T-helper 22 cell (primary cell): ENCODE data around the gene SCUBE1.

Source experiments
- DNase-seq: peaks from one replicate; pipeline ENCODE4 v3.0.0-alpha.2; 2020; ENCODE audit warnings: low read depth

SCUBE1 gene

GRCh38 chr22:43257549-43257948 is 85.6 kb downstream of the SCUBE1 start:
- DNase-seq: no peak

DNA sequence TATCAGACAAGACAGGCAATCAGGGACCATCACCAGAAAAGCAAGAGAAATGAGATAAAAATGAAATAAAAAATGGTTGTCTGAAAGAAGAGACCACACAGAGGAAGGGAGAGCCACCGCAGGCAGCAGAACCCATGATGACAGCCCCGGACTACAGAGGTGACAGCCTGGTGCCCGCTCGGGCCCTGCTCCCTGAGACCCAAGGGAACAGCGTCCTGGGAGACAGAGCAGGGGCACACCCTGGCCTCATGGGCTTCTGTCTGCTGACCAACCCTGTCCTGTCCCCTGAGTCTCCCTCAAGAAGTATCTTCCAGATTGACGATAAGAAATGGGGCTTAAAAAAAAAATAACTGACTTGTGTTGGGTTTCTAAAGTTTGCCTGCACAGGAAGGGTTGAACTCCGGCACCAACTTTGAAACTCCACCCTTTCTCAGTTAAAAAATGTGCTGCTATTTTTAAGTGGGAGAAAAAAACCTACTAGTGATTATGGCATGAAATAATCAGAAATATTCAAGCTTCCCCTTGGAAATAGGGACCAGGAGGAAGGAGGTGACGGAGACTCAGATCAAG is 86.1 kb downstream of the SCUBE1 start:
- no peak for DNase-seq

GRCh38 chr22:43256569-43256968 is 86.6 kb downstream of the SCUBE1 start:
- DNase-seq: no peak

GRCh38 chr22:43255299-43255698 is 87.9 kb downstream of the SCUBE1 start:
- DNase-seq: no peak

GRCh38 chr22:43253839-43254238 is 89.3 kb downstream of the SCUBE1 start:
- DNase-seq: no peak

- DNase-seq: no peak
Observed at GRCh38 chr22:43252319-43252718, 90.9 kb downstream of the SCUBE1 start.

DNA sequence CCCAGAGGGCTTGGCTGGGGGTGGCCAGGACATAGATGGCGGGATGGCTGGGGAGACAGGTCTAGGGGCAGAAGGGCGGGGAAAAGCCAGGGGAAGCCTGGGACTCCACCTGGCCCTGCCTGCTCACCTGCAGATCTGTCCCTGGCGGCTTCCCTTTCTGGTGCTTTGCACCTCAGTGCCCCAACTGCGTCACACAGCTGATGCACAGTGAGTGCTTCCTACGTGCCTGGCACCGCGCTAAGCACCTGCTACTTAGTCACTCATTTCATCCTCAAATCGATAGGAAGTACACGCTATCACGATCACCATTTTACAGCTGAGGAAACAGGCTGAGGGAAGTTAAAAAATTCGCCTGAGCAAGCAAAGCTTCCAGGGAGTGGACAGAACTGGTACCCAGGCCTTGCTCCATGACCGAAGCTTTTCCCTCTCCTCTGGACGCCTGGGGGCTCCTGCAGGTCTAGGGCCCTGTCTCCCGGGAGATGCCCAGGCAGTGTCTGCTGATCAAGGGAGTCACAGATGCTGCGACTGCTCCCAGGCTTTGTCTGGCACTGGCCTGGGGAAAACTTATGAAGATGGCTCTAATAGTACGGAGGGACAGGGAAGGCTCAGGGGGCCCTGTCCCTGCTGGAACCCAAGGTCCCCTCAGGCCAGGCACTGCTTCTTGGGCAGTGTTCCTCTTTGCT is 93.2 kb downstream of the SCUBE1 start:
- no peak for DNase-seq

DNA sequence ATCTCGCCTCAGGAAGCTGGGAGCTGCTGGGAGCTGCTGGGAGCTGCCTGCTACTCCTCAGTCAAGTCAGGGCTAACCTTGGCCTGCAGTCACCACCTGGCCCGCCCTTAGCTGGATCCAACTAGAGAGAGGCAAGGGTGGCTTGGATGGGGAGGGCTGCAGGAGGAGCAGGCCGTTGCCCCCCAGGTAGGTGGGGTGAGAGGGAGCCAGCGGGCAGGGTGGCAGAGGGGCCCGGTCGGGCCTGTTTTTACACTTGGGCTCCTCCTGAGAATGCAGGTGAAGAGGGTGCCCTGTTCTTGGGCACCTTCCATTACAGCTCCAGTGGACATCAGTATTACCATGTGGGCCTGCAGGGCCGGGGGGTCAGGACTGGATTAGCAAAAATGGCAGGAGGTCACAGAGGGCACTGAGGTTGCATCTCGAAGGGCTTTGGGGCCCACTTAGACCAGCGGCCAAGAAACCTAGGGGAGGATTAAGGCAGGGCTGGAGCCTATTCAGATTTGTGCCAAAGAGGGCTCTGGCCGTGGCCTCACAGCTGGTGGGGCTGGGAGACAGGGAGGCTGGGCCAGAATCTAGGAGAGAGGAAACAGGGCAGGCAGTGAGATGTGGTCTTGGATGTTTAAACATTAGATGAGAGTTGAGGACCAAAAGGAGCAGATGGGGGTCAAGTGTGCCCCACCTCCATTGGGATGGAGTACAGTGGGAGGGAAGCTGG is 95.5 kb downstream of the SCUBE1 start:
- no peak for DNase-seq

DNA sequence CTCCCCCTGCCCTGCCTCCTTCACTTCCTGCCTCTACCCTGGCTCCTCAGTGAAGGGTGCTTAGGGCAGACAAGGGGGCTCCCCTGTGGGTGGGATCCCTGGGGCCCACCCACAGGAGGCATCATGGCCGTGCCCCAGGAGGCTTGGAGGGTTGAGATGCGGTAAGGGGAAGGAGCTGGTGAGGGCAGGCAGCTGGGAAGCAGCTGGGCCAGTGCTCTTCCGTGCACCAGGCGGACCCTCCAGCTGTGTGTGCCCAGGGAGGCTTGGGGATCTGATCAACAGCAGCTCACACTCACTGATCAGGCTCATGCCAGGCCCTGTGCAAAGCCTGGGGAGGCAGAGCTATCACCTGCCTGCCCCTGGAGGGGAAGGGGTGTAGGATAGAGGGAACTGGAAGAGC is 97.0 kb downstream of the SCUBE1 start:
- no peak for DNase-seq

- DNase-seq: no peak
Observed at GRCh38 chr22:43245717-43246116, 97.5 kb downstream of the SCUBE1 start.

GRCh38 chr22:43244803-43245527 is 98.2 kb downstream of the SCUBE1 start:
- no peak for DNase-seq

- DNase-seq: no peak
Observed at GRCh38 chr22:43244402-43244801, 98.8 kb downstream of the SCUBE1 start.

- no peak for DNase-seq
Observed at GRCh38 chr22:43243324-43243723, 99.8 kb downstream of the SCUBE1 start.

GRCh38 chr22:43242627-43243026 is 100.5 kb downstream of the SCUBE1 start:
- DNase-seq: no peak

GRCh38 chr22:43241699-43242386 is 101.3 kb downstream of the SCUBE1 start:
- DNase-seq: no peak

- DNase-seq: no peak
Observed at GRCh38 chr22:43241138-43241597, 102.0 kb downstream of the SCUBE1 start.

DNA sequence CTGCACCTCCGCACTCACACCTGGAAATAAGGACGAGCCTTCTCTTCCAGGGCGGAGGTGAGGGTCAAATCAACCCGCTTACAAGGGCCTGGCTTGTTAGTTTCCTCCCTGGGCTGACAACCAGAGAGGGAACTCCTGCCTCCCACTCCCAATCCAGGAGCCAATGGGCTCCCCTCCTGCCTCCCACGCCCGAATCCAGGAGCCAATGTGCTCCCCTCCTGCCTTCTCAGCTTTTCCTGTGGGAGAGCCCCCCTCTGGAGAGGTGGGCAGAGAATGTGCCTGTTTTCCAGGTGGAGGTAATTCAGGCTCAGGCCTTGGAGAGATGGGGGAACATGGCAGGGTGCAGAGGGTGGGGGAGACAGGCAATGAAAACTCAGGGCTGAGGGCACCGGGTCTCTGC is 102.6 kb downstream of the SCUBE1 start:
- DNase-seq: no peak

DNA sequence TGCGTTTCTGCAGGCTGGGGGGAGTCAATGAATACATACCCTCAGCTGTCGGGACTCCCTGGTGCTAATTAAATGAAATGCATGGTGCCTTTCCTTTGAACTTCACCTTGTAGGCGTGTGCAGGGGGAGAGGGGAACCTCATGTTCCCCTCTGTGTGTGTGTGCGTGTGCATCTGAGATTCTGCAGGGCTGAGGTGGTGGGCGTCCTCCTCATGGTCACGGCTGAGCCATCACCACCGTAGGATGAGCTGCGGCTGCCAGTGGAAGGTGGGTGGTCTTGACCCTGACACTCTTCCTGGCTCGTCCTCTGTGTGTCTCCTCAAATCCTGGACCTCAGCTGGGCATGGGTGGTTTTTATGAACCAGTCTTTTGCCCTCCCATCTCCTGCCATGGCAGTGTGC is 103.2 kb downstream of the SCUBE1 start:
- no peak for DNase-seq

GRCh38 chr22:43239193-43239780 is 103.9 kb downstream of the SCUBE1 start:
- DNase-seq: no peak

DNA sequence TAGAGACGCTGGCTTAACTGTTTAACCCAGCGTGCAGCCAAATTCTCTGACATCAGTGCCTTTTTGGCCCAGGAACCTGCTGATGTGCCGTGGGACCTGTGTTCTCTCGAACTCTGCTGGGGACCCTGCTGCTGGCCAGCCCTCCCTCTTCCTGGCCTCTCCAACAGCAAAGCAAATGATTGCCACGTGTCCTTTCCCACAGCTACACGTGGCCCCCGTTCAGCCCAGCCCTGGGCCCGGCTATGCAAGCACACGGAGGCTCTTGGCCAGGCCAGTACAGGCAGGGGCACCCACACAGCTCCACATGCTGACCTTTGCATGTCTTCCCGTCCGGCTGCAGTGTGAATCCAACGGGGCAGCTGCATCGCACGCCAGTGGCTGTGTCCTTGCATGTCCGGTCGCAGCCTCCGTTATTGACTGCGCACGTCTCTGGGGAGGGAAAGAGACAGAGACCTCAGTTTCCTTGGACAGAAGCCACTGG is 104.6 kb downstream of the SCUBE1 start:
- no peak for DNase-seq

DNA sequence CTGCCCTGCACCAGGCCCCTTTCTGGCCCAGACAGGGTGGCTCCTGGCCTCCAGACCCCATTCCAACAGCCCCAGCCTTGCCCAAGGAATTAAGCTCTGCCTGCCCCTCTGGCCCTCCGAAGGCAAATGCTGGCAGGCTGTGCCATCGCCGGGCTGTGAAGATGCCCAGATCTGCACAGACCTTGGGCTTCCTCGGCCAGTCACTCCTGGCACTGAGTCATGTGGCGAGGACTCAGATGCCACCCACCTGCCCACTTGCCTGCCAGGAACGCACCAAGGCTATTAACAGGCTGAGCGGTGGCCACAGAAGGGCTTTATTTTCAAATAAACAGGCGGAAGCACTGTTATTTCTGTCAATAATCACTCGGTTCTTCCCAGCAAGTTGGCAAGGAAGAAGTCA is 105.9 kb downstream of the SCUBE1 start:
- no peak for DNase-seq
